ENCODE results near the gene IRF2BP1.

GRCh38 chr19:45883881-45884681, 1.9 kb downstream of the IRF2BP1 start:
- TF ChIP-seq CTCF (IDR thresholded peaks at IDR 0.05) (no peak), POLR2AphosphoS5 (IDR thresholded peaks at IDR 0.05) (no peak), EP300 (IDR thresholded peaks at IDR 0.05) (no peak), POLR2A (IDR thresholded peaks at IDR 0.05) (no peak)

All from sigmoid colon (tissue), 4 donors.